ENCODE data around the gene UPK1B.

UPK1B gene

DNA sequence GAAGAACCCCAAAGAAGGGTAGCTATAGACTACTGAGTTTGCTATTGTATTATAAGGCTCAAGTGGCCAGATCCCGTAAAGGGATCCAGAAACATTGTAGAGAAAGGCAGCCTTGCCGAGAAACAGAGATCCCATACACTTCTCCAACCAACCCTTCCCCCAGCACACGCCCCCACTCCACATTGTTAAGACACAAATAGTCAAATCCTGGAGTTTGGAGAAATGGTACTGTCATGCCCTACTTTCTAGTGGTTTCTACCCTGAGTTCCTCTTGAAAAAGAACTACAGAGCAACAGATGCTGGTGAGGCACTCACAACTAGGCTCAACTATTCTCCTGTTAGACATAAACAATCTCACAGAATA is 34.1 kb downstream of the UPK1B start:
- H3K4me3 ChIP-seq (ENCODE audit: low read depth, low read length) = no peak overlapping the region
- no peak for DNase-seq (ENCODE audit: low read depth)
- TF ChIP-seq, protein P1, sequence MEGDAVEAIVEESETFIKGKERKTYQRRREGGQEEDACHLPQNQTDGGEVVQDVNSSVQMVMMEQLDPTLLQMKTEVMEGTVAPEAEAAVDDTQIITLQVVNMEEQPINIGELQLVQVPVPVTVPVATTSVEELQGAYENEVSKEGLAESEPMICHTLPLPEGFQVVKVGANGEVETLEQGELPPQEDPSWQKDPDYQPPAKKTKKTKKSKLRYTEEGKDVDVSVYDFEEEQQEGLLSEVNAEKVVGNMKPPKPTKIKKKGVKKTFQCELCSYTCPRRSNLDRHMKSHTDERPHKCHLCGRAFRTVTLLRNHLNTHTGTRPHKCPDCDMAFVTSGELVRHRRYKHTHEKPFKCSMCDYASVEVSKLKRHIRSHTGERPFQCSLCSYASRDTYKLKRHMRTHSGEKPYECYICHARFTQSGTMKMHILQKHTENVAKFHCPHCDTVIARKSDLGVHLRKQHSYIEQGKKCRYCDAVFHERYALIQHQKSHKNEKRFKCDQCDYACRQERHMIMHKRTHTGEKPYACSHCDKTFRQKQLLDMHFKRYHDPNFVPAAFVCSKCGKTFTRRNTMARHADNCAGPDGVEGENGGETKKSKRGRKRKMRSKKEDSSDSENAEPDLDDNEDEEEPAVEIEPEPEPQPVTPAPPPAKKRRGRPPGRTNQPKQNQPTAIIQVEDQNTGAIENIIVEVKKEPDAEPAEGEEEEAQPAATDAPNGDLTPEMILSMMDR (IDR thresholded peaks at IDR 0.05; ENCODE audit: low read depth, low read length, missing control alignments) = no peak

DNA sequence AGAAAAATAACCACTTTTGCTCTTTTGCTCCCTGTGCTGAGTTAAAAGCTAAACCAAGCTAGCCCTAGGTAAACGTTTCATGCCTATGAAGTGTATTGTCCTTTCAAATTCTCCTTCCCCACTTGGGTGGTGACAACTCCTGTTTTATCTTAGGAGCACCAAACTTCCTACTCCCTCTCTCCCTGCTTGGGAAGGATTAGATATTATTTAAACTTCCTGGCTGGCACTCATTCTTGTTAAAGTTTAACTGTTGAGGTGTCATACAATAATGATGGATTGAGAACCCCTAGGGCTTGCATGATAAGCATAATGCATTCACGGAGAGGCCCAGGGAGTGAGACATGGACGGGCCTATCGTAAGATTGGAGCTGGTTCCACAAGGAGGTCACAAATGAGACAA is 37.8 kb downstream of the UPK1B start:
- TF ChIP-seq, protein P1 (IDR thresholded peaks at IDR 0.05; ENCODE audit: low read depth, low read length, missing control alignments) = no peak
- no peak for DNase-seq (ENCODE audit: low read depth)
- no peak overlapping the region for H3K4me3 ChIP-seq (ENCODE audit: low read depth, low read length)

DNA sequence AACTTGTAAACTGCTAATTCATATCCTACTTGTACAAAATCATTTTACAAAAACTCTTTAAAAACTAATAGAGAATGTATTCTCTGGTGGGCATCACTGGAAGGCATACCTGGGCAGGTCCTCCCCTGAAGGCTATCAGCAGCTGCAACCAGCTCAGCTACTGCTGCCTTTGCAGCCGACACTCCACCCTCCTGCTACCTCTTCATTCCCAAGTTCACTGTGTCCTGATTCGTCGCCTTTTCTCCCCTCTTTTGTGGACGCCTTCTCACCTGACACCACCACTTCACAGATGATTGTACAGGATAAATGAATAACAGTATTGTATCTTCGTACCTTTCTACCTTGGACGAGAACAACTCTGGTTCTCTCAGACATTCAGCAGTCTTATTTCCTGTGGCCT is 38.4 kb downstream of the UPK1B start:
- no peak for DNase-seq (ENCODE audit: low read depth)
- TF ChIP-seq, protein P1 (IDR thresholded peaks at IDR 0.05; ENCODE audit: low read depth, low read length, missing control alignments) = no peak
- no peak overlapping the region for H3K4me3 ChIP-seq (ENCODE audit: low read depth, low read length)

DNA sequence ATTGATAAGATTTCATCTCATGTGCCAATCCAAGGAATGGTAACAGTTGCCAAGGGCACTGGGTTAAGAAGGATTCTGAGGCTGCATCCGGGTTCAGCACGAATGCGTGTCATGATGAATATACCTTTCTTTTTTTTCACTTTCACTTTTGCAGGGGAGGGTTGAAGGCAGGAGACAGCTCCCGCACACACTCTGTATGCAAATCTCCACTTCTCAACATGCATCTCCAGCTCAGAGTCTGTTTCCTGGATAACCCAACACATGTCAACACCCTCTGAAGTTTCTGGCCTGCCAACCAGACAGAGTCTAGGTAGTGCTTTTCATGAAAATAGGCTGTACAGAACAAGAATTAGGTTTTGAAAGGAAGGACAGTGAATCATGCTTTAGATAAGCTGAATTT is 45.7 kb downstream of the UPK1B start:
- H3K4me3 ChIP-seq (ENCODE audit: low read depth, low read length) = no peak overlapping the region
- DNase-seq (ENCODE audit: low read depth) = peak; percentile 80
- TF ChIP-seq, protein P1 (IDR thresholded peaks at IDR 0.05; ENCODE audit: low read depth, low read length, missing control alignments) = no peak

DNA sequence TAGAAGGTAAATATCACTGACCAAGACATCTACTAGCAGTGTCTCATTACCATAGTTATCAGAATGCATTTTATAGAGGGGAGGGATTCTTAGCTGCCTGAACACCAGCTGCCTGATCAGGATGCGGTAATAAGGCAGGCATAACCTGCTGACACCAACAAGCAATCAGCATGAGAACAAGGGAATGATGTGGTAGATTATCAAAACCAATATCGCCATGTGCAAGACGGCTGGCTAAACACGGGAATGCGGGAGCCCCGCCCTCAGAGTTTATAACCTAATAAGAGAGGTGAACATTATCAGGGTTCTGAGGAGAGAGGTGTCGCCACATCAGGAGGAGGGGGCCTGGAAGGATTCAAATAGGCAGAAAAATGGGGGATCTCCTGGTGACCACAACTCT is 46.8 kb downstream of the UPK1B start:
- no peak for DNase-seq (ENCODE audit: low read depth)
- TF ChIP-seq, protein P1 (IDR thresholded peaks at IDR 0.05; ENCODE audit: low read depth, low read length, missing control alignments) = no peak
- H3K4me3 ChIP-seq (ENCODE audit: low read depth, low read length) = no peak overlapping the region

DNA sequence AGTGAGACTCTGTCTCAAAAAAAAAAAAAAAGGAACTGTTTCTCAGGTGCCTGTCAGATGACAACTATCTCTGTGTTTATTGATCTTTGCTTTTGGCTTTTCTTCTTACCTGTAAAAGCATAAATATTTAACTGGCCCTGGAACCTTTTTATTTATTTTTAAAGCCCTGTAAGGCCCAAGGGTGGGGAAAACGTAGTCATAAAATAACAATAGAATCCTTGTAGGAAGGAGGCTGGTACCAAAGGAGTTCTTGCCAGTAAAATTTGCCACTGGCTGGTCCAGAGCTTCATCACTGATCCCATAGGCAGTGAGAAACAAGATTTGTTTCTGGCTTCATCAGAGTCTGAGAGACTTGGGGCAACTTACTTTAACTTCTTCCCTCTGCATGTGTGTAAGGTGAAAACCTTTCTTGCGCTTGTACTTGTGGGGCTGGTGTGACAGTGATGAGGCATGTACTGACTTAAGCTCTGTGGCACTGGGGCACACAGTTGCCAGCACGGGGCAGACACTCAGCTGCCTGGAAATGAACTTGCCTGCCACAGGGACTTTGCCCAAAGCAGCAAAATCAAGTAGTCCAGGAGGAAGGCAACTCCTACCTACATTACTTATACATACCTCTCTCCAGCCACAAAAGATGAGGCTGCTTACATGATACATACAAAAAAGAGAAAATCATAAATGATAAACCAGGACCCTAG is 47.7 kb downstream of the UPK1B start:
- TF ChIP-seq, protein P1 (IDR thresholded peaks at IDR 0.05; ENCODE audit: low read depth, low read length, missing control alignments) = no peak
- no peak overlapping the region for H3K4me3 ChIP-seq (ENCODE audit: low read depth, low read length)
- DNase-seq (ENCODE audit: low read depth) = no peak

DNA sequence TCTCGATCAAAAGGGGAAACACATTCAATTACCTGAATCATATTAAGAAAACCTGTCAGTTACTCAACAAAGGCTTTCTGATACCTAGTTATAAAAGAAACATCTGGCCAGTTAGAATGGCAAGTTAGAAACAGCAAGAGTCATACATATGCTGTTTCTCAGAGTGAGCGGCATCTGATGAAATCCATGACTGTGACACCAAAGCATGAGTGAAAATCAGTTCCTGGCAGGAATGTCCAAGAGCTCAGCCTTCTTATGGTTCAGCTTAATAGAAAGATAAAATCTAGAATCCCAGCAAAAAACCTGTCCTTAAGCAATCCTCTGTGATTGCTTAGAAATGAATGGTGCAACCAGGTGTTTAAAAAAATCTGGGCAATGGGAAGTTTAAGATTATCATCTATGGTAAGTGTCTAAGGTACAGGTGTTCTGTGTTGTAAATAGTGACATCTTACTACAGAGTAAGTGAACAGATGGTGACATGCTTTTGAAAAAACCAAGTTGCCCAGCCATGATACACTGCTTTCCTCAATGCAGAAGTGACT is 48.5 kb downstream of the UPK1B start:
- DNase-seq (ENCODE audit: low read depth) = no peak
- H3K4me3 ChIP-seq (ENCODE audit: low read depth, low read length) = no peak overlapping the region
- TF ChIP-seq, protein P1 (IDR thresholded peaks at IDR 0.05; ENCODE audit: low read depth, low read length, missing control alignments) = no peak
